Breast epithelium (tissue), 3 donors: ENCODE data around the gene NGFR.

ENCODE experiments used
- CTCF ChIP-seq, 3 donors: fragments of 450-650 bp; IDR thresholded peaks; one replicate each; pipeline ENCODE4 v1.5.1; 2016 to 2017; ENCODE audit warnings: antibody characterized with exemption in 3 of 3, mild to moderate bottlenecking in 3 of 3, moderate library complexity in 3 of 3
- POLR2A ChIP-seq: fragments of 450-650 bp; IDR thresholded peaks from one replicate; pipeline ENCODE4 v1.6.1; 2016; ENCODE audit warnings: antibody characterized with exemption, mild to moderate bottlenecking, moderate library complexity

GRCh38 chr17:49447628-49448302 lies 47.3 kb upstream of the NGFR start:
- no peak for TF ChIP-seq CTCF (IDR thresholded peaks at IDR 0.05)
- TF ChIP-seq POLR2A: no peak
